Ovary (tissue), 9 donors: ENCODE results near the gene PEX6. TPM values are rescaled to one million over a fixed set of nuclear protein-coding genes. Genes with fewer than 3 reads are reported as not detected.

Experiments
- DNase-seq, 5 donors: peaks; one replicate each; pipeline ENCODE4 v3.0.0-alpha.2; 2019 to 2020
- H3K27ac ChIP-seq, 2 donors: fragments of 200-600 bp; one replicate each; pipeline versions ENCODE4 v1.5.1 to v1.8.0; 2019 to 2022
- H3K27me3 ChIP-seq: fragments of 200-600 bp; one replicate; pipeline ENCODE4 v1.8.0; 2022
- H3K36me3 ChIP-seq: fragments of 200-600 bp; sonication (generic); one replicate; pipeline ENCODE4 v1.5.1; 2019
- H3K4me1 ChIP-seq: one replicate; pipeline ENCODE4 v1.8.1; 2013; ENCODE audit warnings: mild to moderate bottlenecking, moderate library complexity; ENCODE audit not compliant: insufficient read depth
- H3K4me3 ChIP-seq: fragments of 200-600 bp; sonication (generic); one replicate; pipeline ENCODE4 v1.5.1; 2017
- H3K9me3 ChIP-seq, 2 donors: fragments of 200-600 bp in 1 of 2; sonication (generic) in 1 of 2; one replicate each; pipeline versions ENCODE4 v1.5.1 to v1.8.1; 2013 to 2019; ENCODE audit warnings: mild to moderate bottlenecking in 1 of 2, moderate library complexity in 1 of 2
- EP300 ChIP-seq: sonication (generic); formaldehyde crosslinking; IDR thresholded peaks from one replicate; pipeline ENCODE4 v1.6.1; 2017; ENCODE audit warnings: antibody characterized with exemption
- POLR2A ChIP-seq: fragments of 450-650 bp; IDR thresholded peaks from one replicate; pipeline ENCODE4 v1.6.1; 2017; ENCODE audit warnings: antibody characterized with exemption, mild to moderate bottlenecking, moderate library complexity
- WGBS, 3 donors: extraction: QIAGEN DNeasy Blood & Tissue Kit in 1 of 3; methylation state at CpG; one replicate each; pipeline versions ENCODE4 v1.1.5 to v1.1.7; 2013 to 2017; 5-methylcytosine and 5-hydroxymethylcytosine counted together
- intact Hi-C, 4 donors: fragments of 100-400 bp; cut with DNase I; formaldehyde crosslinking; loops; one replicate each; pipeline versions ENCODE4 v1.11.0 to v1.15.1; 2022 to 2023
- polyA plus RNA-seq, 2 donors: library from polyadenylated mRNA; stranded (reverse); fragments of 200-250 nt in 1 of 2; fragments of 350-450 nt in 1 of 2; fragmentation: Illumina TruSeq in 1 of 2; extraction: RNeasy Lipid Tissue Mini Kit (QIAGEN cat#74804) in 1 of 2; gene quantifications; one replicate each; pipeline ENCODE4 v1.2.3, GENCODE V29; 2013 to 2014
- total RNA-seq, 7 donors: library from RNA; depleted of rRNA in 2 of 7; stranded (reverse); fragments of >200 nt in 2 of 7; fragmentation: NEBNext Ultra II Directional in 3 of 7; extraction: Animal tissue kit (Norgen Biotek cat#: 25700) in 3 of 7; gene quantifications; one replicate each; pipeline versions ENCODE4 v1.1.0 to v1.2.4, GENCODE V29; 2016 to 2023
- TF ChIP-seq, protein P1 (sequence below), 3 donors: fragments of 450-650 bp in 2 of 3; fragments of 200-600 bp in 1 of 3; IDR thresholded peaks; one replicate each; pipeline versions ENCODE4 v1.5.1 to v1.8.0; 2016 to 2022; ENCODE audit warnings: antibody characterized with exemption in 3 of 3, mild to moderate bottlenecking in 1 of 3
- donor health status: DM: no; HTN: no; CAD: no; lungs with moderate emphysema.
- donor health status: DM: no; HTN: no; CAD: no.
- donor health status: Bipolar disorder and iron deficiency.
- donor health status: DM: yes; HTN: yes; CAD: no.
- donor health status: DM: no; HTN: no; CAD: no.
- donor health status: DM: yes; HTN: yes; CAD: no.

Gene PEX6
- total and polyA plus RNA-seq, 9 donors: 8.8 to 41.0 (median 29.8) TPM

DNA sequence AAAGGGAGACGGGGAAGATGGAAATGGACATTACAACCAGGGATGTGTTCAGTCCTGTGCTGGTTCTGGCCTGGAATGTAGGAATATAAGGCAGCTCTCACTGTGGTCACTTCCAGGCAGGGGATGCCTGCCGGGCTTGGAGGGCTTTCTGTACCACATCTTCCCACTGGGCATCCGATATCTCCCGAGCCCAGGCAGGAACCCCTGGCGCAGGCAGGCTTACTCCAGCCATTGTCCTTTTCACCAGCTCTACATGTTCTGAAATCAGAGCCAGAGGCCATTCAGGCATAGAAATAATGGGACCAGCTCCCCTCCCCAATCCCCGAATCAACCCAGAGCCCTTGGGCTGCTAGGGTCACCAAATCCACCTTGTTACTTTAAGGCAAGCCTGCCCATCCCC, 33.4 kb upstream of the PEX6 start:
- H3K9me3 ChIP-seq: no peaks in the 10 kb centered on the region
- 68 to 77% (median 76%) methylated on average over 6 of the region's 6 CpGs for WGBS, 3 donors
- no peaks in the 10 kb centered on the region for H3K27me3 ChIP-seq
- TF ChIP-seq, protein P1, sequence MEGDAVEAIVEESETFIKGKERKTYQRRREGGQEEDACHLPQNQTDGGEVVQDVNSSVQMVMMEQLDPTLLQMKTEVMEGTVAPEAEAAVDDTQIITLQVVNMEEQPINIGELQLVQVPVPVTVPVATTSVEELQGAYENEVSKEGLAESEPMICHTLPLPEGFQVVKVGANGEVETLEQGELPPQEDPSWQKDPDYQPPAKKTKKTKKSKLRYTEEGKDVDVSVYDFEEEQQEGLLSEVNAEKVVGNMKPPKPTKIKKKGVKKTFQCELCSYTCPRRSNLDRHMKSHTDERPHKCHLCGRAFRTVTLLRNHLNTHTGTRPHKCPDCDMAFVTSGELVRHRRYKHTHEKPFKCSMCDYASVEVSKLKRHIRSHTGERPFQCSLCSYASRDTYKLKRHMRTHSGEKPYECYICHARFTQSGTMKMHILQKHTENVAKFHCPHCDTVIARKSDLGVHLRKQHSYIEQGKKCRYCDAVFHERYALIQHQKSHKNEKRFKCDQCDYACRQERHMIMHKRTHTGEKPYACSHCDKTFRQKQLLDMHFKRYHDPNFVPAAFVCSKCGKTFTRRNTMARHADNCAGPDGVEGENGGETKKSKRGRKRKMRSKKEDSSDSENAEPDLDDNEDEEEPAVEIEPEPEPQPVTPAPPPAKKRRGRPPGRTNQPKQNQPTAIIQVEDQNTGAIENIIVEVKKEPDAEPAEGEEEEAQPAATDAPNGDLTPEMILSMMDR (IDR thresholded peaks at IDR 0.05): no peak
- no peak for TF ChIP-seq POLR2A
- TF ChIP-seq EP300: no peak
- peaks cover 12% of the 10 kb centered on the region for H3K4me1 ChIP-seq
- H3K4me3 ChIP-seq: no peak overlapping the region
- no peak overlapping the region for H3K27ac ChIP-seq
- intact Hi-C loops: loop anchor here in 2 of 4 donors (10.0 kb wide), 1 partner anchor 108 kb away; no protein-coding TSS in a partner anchor
- no peaks in the 10 kb centered on the region for H3K36me3 ChIP-seq
- DNase-seq: no peak

DNA sequence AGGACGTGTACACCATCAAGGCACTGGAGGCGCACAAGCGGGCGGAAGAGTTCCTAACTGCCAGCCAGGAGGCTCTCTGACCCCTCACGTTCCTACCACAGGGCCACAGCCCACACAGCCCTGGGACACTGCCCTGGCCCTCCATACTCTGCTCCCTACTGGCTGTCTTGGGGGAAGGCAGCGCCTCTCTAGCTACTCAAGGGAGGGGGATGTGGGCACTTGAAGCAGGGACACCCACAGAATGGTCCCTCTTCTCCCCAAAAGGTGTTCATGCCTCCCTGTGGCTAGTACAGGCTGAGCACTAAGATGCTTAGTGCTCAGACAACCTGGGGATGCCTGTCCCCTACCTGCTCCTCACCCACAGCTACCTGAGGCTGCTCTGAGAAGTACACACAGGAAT, 32.2 kb upstream of the PEX6 start:
- Histone ChIP-seq H3K4me3 (no peak overlapping the region), H3K36me3 (no peaks in the 10 kb centered on the region), H3K27ac (no peak overlapping the region), H3K27me3 (no peaks in the 10 kb centered on the region), H3K9me3 (no peaks in the 10 kb centered on the region), H3K4me1 (peaks cover 8% of the 10 kb centered on the region)
- WGBS, 3 donors: 66 to 74% (median 70%) methylated on average over 6 of the region's 6 CpGs
- no peak for DNase-seq
- intact Hi-C loops: loop anchor here in 2 of 4 donors (10.0 kb wide), 1 partner anchor 106 kb away; no protein-coding TSS in a partner anchor
- no peak for TF ChIP-seq EP300

DNA sequence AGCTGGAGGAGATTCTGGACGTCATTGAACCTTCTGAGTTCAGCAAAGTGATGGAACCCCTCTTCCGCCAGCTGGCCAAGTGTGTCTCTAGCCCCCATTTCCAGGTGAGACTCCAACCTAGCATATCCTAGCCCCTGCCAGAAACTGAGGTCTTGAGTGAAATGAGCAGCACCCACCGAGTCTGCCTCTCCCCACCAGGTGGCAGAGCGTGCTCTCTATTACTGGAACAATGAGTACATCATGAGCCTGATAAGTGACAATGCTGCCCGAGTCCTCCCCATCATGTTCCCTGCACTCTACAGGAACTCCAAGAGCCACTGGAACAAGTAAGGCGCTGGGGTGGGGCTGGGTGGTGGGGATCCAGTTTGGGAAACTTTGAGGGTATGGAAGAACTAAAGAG, 30.1 kb upstream of the PEX6 start:
- H3K9me3 ChIP-seq: no peaks in the 10 kb centered on the region
- no peak overlapping the region for H3K4me3 ChIP-seq
- no peaks in the 10 kb centered on the region for H3K27me3 ChIP-seq
- H3K4me1 ChIP-seq: peaks cover 3% of the 10 kb centered on the region
- no peak overlapping the region for H3K27ac ChIP-seq
- 49 to 60% (median 49%) methylated on average over 6 of the region's 6 CpGs for WGBS, 3 donors
- DNase-seq: no peak
- no peaks in the 10 kb centered on the region for H3K36me3 ChIP-seq
- intact Hi-C loops: no loop called here
- no peak for TF ChIP-seq POLR2A

DNA sequence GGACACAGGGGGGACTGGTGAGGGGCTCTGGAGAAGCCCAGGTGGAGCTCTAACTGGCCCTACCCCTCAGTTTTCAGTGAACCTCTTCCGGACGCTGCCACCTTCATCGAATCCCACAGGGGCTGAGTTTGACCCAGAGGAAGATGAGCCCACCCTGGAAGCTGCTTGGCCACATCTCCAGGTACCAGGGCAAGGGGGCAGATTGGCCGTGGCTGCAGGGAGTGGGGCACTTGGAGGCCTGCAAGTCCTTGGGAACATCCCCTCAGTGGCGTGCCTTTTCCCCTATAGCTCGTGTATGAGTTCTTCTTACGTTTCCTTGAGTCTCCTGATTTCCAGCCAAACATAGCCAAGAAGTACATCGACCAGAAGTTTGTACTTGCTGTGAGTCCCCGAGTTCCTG, 28.1 kb upstream of the PEX6 start:
- Histone ChIP-seq H3K4me1 (no peaks in the 10 kb centered on the region), H3K9me3 (no peaks in the 10 kb centered on the region), H3K4me3 (no peak overlapping the region), H3K27ac (no peak overlapping the region), H3K27me3 (no peaks in the 10 kb centered on the region), H3K36me3 (no peaks in the 10 kb centered on the region)
- TF ChIP-seq EP300: no peak
- TF ChIP-seq, protein P1 (IDR thresholded peaks at IDR 0.05): no peak
- no peak for TF ChIP-seq POLR2A
- 85 to 87% (median 86%) methylated on average over 9 of the region's 9 CpGs for WGBS, 3 donors
- DNase-seq: no peak
- intact Hi-C loops: no loop called here

DNA sequence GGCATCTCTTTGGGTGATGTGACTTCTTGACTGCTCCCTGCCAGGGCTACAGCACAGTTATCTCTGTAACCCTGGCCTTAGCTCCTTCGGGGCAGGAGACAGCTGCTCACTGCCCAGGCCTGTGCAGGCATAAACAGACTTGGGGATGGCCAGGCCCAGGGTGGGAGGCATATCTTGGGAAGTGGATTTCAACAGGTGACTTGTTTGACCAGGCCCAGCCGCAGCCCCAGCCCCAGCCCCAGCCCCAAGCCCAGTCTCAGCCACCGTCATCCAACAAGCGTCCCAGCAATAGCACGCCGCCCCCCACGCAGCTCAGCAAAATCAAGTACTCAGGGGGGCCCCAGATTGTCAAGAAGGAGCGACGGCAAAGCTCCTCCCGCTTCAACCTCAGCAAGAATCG, 27.3 kb upstream of the PEX6 start:
- WGBS, 3 donors: 88 to 91% (median 89%) methylated on average over 11 of the region's 11 CpGs
- Histone ChIP-seq H3K9me3 (no peaks in the 10 kb centered on the region), H3K4me1 (no peaks in the 10 kb centered on the region), H3K27me3 (no peaks in the 10 kb centered on the region), H3K36me3 (no peaks in the 10 kb centered on the region), H3K4me3 (no peak overlapping the region), H3K27ac (no peak overlapping the region)
- no peak for TF ChIP-seq POLR2A
- no peak for TF ChIP-seq EP300
- TF ChIP-seq, protein P1 (IDR thresholded peaks at IDR 0.05): no peak
- DNase-seq: no peak
- intact Hi-C loops: no loop called here
